ENCODE results near the gene CTCFL.

The CTCFL gene

GRCh38 chr20:57545927-57546662 is 21.2 kb upstream of the CTCFL start:
- no peak for DNase-seq (ENCODE audit: low spot score)
- TF ChIP-seq, protein P1, sequence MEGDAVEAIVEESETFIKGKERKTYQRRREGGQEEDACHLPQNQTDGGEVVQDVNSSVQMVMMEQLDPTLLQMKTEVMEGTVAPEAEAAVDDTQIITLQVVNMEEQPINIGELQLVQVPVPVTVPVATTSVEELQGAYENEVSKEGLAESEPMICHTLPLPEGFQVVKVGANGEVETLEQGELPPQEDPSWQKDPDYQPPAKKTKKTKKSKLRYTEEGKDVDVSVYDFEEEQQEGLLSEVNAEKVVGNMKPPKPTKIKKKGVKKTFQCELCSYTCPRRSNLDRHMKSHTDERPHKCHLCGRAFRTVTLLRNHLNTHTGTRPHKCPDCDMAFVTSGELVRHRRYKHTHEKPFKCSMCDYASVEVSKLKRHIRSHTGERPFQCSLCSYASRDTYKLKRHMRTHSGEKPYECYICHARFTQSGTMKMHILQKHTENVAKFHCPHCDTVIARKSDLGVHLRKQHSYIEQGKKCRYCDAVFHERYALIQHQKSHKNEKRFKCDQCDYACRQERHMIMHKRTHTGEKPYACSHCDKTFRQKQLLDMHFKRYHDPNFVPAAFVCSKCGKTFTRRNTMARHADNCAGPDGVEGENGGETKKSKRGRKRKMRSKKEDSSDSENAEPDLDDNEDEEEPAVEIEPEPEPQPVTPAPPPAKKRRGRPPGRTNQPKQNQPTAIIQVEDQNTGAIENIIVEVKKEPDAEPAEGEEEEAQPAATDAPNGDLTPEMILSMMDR (IDR thresholded peaks at IDR 0.05; ENCODE audit: borderline replicate concordance, control extremely low read depth, extremely low read depth, insufficient read depth, missing control alignments): no peak
- in situ Hi-C loops (cut with MboI; ENCODE audit: low sequenced_read_pairs, unreplicated experiment): no loop called here

- in situ Hi-C loops (cut with MboI; ENCODE audit: low sequenced_read_pairs, unreplicated experiment): no loop called here
- TF ChIP-seq, protein P1 (IDR thresholded peaks at IDR 0.05; ENCODE audit: borderline replicate concordance, control extremely low read depth, extremely low read depth, insufficient read depth, missing control alignments): no peak
- DNase-seq (ENCODE audit: low spot score): no peak
Observed at GRCh38 chr20:57544838-57545564, 20.1 kb upstream of the CTCFL start.

- TF ChIP-seq, protein P1 (IDR thresholded peaks at IDR 0.05; ENCODE audit: borderline replicate concordance, control extremely low read depth, extremely low read depth, insufficient read depth, missing control alignments): no peak
- no peak for DNase-seq (ENCODE audit: low spot score)
- in situ Hi-C loops (cut with MboI; ENCODE audit: low sequenced_read_pairs, unreplicated experiment): no loop called here
Observed at GRCh38 chr20:57543754-57544153, 18.8 kb upstream of the CTCFL start.

DNA sequence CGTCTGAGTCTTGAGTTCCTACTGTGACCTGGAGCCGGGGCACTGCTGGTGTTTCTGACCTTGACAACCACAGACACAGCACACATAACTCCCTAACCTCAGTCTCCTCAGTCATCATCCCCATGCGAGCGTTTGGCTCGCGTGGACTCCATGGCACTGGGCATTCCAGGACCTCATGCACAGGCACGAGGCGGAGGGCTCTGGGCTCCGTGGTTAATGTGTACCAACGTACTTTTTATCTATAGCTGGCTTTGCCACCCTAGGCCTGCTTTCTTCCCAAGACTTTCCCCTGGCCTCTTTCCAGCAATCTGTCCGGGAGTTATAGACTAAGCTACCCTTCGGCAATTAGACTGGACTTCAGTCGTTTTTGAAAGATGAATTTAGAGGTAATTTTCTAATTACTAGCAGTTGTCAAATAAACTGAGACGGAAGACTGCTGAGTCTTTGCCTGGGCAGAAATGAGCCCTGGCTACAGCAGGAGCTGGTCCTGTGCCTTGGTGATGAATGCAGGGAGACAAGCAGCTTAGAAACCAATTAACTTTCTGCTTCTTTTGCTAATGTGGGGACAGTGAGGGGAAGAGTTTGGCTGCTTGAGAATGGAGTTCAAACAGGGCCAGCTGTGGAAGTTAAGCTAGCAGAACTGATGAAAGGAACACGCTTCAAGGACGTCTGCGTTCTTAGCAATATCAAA is 16.1 kb upstream of the CTCFL start:
- in situ Hi-C loops (cut with MboI; ENCODE audit: low sequenced_read_pairs, unreplicated experiment): no loop called here
- TF ChIP-seq, protein P1 (IDR thresholded peaks at IDR 0.05; ENCODE audit: borderline replicate concordance, control extremely low read depth, extremely low read depth, insufficient read depth, missing control alignments): no peak
- no peak for DNase-seq (ENCODE audit: low spot score)

DNA sequence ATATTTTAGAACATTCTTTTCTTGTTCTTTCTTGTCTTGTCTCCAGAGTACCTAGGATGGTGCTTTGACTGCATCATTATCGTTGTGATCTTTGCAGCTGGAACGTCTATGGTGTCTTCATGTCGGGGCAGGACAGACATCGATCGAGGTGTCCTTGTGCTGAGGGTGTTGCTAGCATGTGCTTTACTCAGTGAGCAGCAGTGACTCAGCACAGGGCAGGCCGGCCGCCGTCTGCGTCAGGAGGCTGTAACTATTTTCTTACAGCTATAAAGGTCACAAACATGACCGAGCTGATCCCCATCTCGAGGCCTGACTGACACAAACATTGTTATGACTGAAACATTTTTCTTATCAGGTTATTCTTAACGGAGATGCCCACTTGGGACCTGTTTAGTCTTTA is 14.9 kb upstream of the CTCFL start:
- in situ Hi-C loops (cut with MboI; ENCODE audit: low sequenced_read_pairs, unreplicated experiment): no loop called here
- no peak for DNase-seq (ENCODE audit: low spot score)
- TF ChIP-seq, protein P1 (IDR thresholded peaks at IDR 0.05; ENCODE audit: borderline replicate concordance, control extremely low read depth, extremely low read depth, insufficient read depth, missing control alignments): no peak

- in situ Hi-C loops (cut with MboI; ENCODE audit: low sequenced_read_pairs, unreplicated experiment): no loop called here
- no peak for DNase-seq (ENCODE audit: low spot score)
- TF ChIP-seq, protein P1 (IDR thresholded peaks at IDR 0.05; ENCODE audit: borderline replicate concordance, control extremely low read depth, extremely low read depth, insufficient read depth, missing control alignments): no peak
Observed at GRCh38 chr20:57537822-57538221, 12.9 kb upstream of the CTCFL start.

Measured in GM13976 (cell line).